ENCODE results near the gene ZSWIM3. TPM values are rescaled to one million over a fixed set of nuclear protein-coding genes. Genes with fewer than 3 reads are reported as not detected.
A peak's percentile ranks its signal among the peaks of the same experiment; 100 is the strongest.

Gene ZSWIM3
- total and polyA plus RNA-seq, 2 of the 13 experiments (the other 11 are each of a cell fraction or from before 2014, with no cell fraction given) = 5.2 to 5.8 TPM

- 0 out of 2 replicates have a peak, but pooled peaks have one; percentile 69 for TF ChIP-seq ATF6 (CRISPR knock-in tag; conservative IDR thresholded peaks at IDR 0.05)
- TF ChIP-seq NFKBIZ (CRISPR knock-in tag; IDR thresholded peaks at IDR 0.05) = no peak
- no peak for TF ChIP-seq ZNF570 (CRISPR knock-in tag; IDR thresholded peaks at IDR 0.05; ENCODE audit: borderline replicate concordance)
- no peak for TF ChIP-seq SIN3A (IDR thresholded peaks at IDR 0.05; ENCODE audit: borderline replicate concordance, low read depth, low read length)
- no peak for TF ChIP-seq GLI4 (CRISPR knock-in tag; IDR thresholded peaks at IDR 0.05; ENCODE audit: borderline replicate concordance)
- TF ChIP-seq ZNF468 (CRISPR knock-in tag; IDR thresholded peaks at IDR 0.05) = no peak
- TF ChIP-seq ZNF503 (CRISPR knock-in tag; IDR thresholded peaks at IDR 0.05) = no peak
- TF ChIP-seq PHF21A (CRISPR knock-in tag; IDR thresholded peaks at IDR 0.05) = peak; percentile 59
- peak; percentile 45; the same call in 1 of the 2 replicates for TF ChIP-seq ZBTB7B (CRISPR knock-in tag; IDR thresholded peaks at IDR 0.05)
- TF ChIP-seq ZNF180 (CRISPR knock-in tag; IDR thresholded peaks at IDR 0.05; ENCODE audit: borderline replicate concordance, low read depth) = no peak
- TF ChIP-seq TBL1XR1 (IDR thresholded peaks at IDR 0.05; ENCODE audit: borderline replicate concordance, low read length, partially characterized antibody) = no peak
- TF ChIP-seq HMGA1 (CRISPR knock-in tag; conservative IDR thresholded peaks at IDR 0.05) = no peak
- TF ChIP-seq NFE2 (CRISPR knock-in tag; IDR thresholded peaks at IDR 0.05) = no peak
- TF ChIP-seq RFXANK (CRISPR knock-in tag; IDR thresholded peaks at IDR 0.05) = no peak
- TF ChIP-seq THYN1 (CRISPR knock-in tag; IDR thresholded peaks at IDR 0.05; ENCODE audit: borderline replicate concordance, low read depth) = no peak
- TF ChIP-seq ZNF768 (CRISPR knock-in tag; IDR thresholded peaks at IDR 0.05) = no peak; the same call in 1 of the 2 replicates
- TF ChIP-seq SMARCE1 (IDR thresholded peaks at IDR 0.05; ENCODE audit: borderline replicate concordance) = no peak
- TF ChIP-seq TERF1 (CRISPR knock-in tag; IDR thresholded peaks at IDR 0.05) = no peak
- TF ChIP-seq ZNF879 (CRISPR knock-in tag; IDR thresholded peaks at IDR 0.05) = no peak
- TF ChIP-seq FOSL2 (CRISPR knock-in tag; IDR thresholded peaks at IDR 0.05) = 0 out of 2 replicates have a peak, but pooled peaks have one; percentile 48
- peak; percentile 7; the same call in 1 of the 2 replicates for TF ChIP-seq BRCA1 (CRISPR knock-in tag; IDR thresholded peaks at IDR 0.05)
- TF ChIP-seq TRAFD1 (CRISPR knock-in tag; IDR thresholded peaks at IDR 0.05; ENCODE audit: borderline replicate concordance) = 0 out of 2 replicates have a peak, but pooled peaks have one; percentile 45
- TF ChIP-seq ZNF660 (CRISPR knock-in tag; IDR thresholded peaks at IDR 0.05; ENCODE audit: borderline replicate concordance, low read depth) = no peak
- TF ChIP-seq GATA4 (IDR thresholded peaks at IDR 0.05; ENCODE audit: borderline replicate concordance, low read depth) = no peak
- no peak for TF ChIP-seq ZNF616 (CRISPR knock-in tag; IDR thresholded peaks at IDR 0.05; ENCODE audit: low read depth)
- no peak for TF ChIP-seq ZNF256 (CRISPR knock-in tag; conservative IDR thresholded peaks at IDR 0.05)
These were observed 52.0 kb downstream of the ZSWIM3 start (continued) for GRCh38 chr20:45909336-45909808.

Data from HepG2 (cell line).